Epithelial cell of esophagus (primary cell): ENCODE data around the gene FAM131A.

Experiments used
- DNase-seq: peaks from one replicate; pipeline ENCODE4 v3.0.0; 2010; ENCODE audit warnings: low read depth
- H3K4me3 ChIP-seq: 2 replicates; pipeline ENCODE4 v1.5.1; 2011; ENCODE audit warnings: mild to moderate bottlenecking, low read length, control low read depth
- CTCF ChIP-seq: IDR thresholded peaks from 2 replicates; pipeline ENCODE4 v1.5.1; 2011; ENCODE audit warnings: low read depth, mild to moderate bottlenecking, low read length, control low read depth, inconsistent platforms; ENCODE audit not compliant: insufficient read depth; ENCODE audit errors: missing control alignments

The FAM131A gene

GRCh38 chr3:184360929-184361531 is 23.6 kb downstream of the FAM131A start:
- DNase-seq = no peak
- TF ChIP-seq CTCF = no peak
- H3K4me3 ChIP-seq = peak overlapping the region; percentile 96

- DNase-seq = peak; percentile 51
- TF ChIP-seq CTCF = no peak
- peak within 1 kb of the TSS; percentile 96 for H3K4me3 ChIP-seq
Measured at GRCh38 chr3:184361532-184361931, 24.1 kb downstream of the FAM131A start, which contains the start of the genes CLCN2 and POLR2H. TSS of gene CLCN2 (minus strand) at chr3:184361605. CDS start at chr3:184361479, 126 bp downstream. TSS of gene POLR2H (plus strand) at chr3:184361710. CDS start at chr3:184363493, 1,783 bp downstream.

GRCh38 chr3:184361932-184362667 is 24.7 kb downstream of the FAM131A start:
- DNase-seq = peak; percentile 69
- H3K4me3 ChIP-seq = peak overlapping the region; percentile 96
- TF ChIP-seq CTCF = no peak

- peak; percentile 52 for TF ChIP-seq CTCF
- peak overlapping the region; percentile 96 for H3K4me3 ChIP-seq
- peak; percentile 98 for DNase-seq
Measured at GRCh38 chr3:184362668-184363546, 25.5 kb downstream of the FAM131A start.

GRCh38 chr3:184366619-184367289 is 29.4 kb downstream of the FAM131A start:
- no peak for DNase-seq
- no peak for TF ChIP-seq CTCF

GRCh38 chr3:184368116-184368515 is 30.7 kb downstream of the FAM131A start:
- no peak overlapping the region for H3K4me3 ChIP-seq
- no peak for DNase-seq
- no peak for TF ChIP-seq CTCF

More at GRCh38 chr3:184366619-184367289, 29.4 kb downstream of the FAM131A start:
- H3K4me3 ChIP-seq = no peak overlapping the region
